ENCODE measurements around the gene MAP2K5. TPM values are rescaled to one million over a fixed set of nuclear protein-coding genes. Genes with fewer than 3 reads are reported as not detected.
A peak's percentile ranks its signal among the peaks of the same experiment; 100 is the strongest.

MAP2K5 gene
- total RNA-seq, 1 experiment from 2014 or later: 32.0 TPM

DNA sequence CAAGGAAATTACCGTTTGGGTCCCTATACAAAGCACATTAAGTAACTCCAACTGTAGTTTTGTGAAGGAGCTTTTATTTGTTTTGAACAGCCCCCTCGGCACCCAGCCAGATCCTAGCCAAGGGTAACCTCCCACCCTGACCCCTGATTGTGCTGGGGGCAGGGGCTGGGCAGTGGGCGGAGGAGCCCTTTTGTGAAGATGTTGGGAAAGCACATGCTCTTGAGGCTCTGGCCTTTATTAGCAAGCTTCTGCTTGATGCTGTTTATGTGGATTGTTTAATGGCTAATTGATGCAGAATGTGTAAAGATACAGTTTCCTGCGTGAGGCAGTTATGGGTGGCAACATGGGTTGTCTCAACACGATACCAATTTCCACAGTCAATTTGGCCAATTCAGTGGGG lies 136.5 kb downstream of the MAP2K5 start:
- H3K9me3 ChIP-seq (ENCODE audit: low read length): peaks cover under 1% of the 10 kb centered on the region; the same call in 1 of the 2 replicates
- H4K20me1 ChIP-seq (ENCODE audit: insufficient read depth, low read depth, low read length): no peaks in the 10 kb centered on the region
- no peaks in the 10 kb centered on the region for H3K27me3 ChIP-seq (ENCODE audit: low read length)
- H3K4me1 ChIP-seq (ENCODE audit: low read length): no peaks in the 10 kb centered on the region
- H3K27ac ChIP-seq (ENCODE audit: low read length): no peak overlapping the region
- H3K9ac ChIP-seq (ENCODE audit: low read length): no peak overlapping the region
- H3K79me2 ChIP-seq (ENCODE audit: low read length): no peaks in the 10 kb centered on the region
- H3K4me2 ChIP-seq (ENCODE audit: low read depth, low read length, poor library complexity, severe bottlenecking): no peak overlapping the region
- no peaks in the 10 kb centered on the region; the same call in 1 of the 2 replicates for H3K36me3 ChIP-seq (ENCODE audit: insufficient read depth, low read length)
- H2AFZ ChIP-seq (ENCODE audit: low read length): no peak overlapping the region
- no peak for DNase-seq
- no peaks in the 10 kb centered on the region for H3K9me2 ChIP-seq (replicated peaks; ENCODE audit: insufficient read depth, low read length)
- H3K4me3 ChIP-seq (ENCODE audit: low read length): no peak overlapping the region

GRCh38 chr15:67680641-67681040 lies 138.1 kb downstream of the MAP2K5 start:
- Histone ChIP-seq H4K20me1 (ENCODE audit: insufficient read depth, low read depth, low read length) (no peaks in the 10 kb centered on the region), H3K79me2 (ENCODE audit: low read length) (no peaks in the 10 kb centered on the region), H3K9me3 (ENCODE audit: low read length) (peaks cover 5% of the 10 kb centered on the region; the same call in 1 of the 2 replicates), H3K27me3 (ENCODE audit: low read length) (no peaks in the 10 kb centered on the region), H3K4me3 (ENCODE audit: low read length) (no peak overlapping the region), H3K27ac (ENCODE audit: low read length) (peak overlapping the region; percentile 35; the same call in 1 of the 2 replicates), H3K4me2 (ENCODE audit: low read depth, low read length, poor library complexity, severe bottlenecking) (no peak overlapping the region), H3K36me3 (ENCODE audit: insufficient read depth, low read length) (peaks cover 9% of the 10 kb centered on the region), H3K9ac (ENCODE audit: low read length) (no peak overlapping the region), H3K9me2 (replicated peaks; ENCODE audit: insufficient read depth, low read length) (no peaks in the 10 kb centered on the region), H3K4me1 (ENCODE audit: low read length) (no peaks in the 10 kb centered on the region), H2AFZ (ENCODE audit: low read length) (no peak overlapping the region)
- no peak for DNase-seq

GRCh38 chr15:67685008-67685599 lies 142.6 kb downstream of the MAP2K5 start:
- Histone ChIP-seq H4K20me1 (ENCODE audit: insufficient read depth, low read depth, low read length) (no peaks in the 10 kb centered on the region), H3K9me2 (replicated peaks; ENCODE audit: insufficient read depth, low read length) (no peaks in the 10 kb centered on the region), H3K36me3 (ENCODE audit: insufficient read depth, low read length) (peaks cover 9% of the 10 kb centered on the region; the same call in 1 of the 2 replicates), H3K79me2 (ENCODE audit: low read length) (no peaks in the 10 kb centered on the region), H2AFZ (ENCODE audit: low read length) (no peak overlapping the region), H3K9ac (ENCODE audit: low read length) (no peak overlapping the region), H3K4me2 (ENCODE audit: low read depth, low read length, poor library complexity, severe bottlenecking) (no peak overlapping the region), H3K27ac (ENCODE audit: low read length) (no peak overlapping the region), H3K27me3 (ENCODE audit: low read length) (no peaks in the 10 kb centered on the region), H3K4me3 (ENCODE audit: low read length) (no peak overlapping the region), H3K9me3 (ENCODE audit: low read length) (peaks cover 5% of the 10 kb centered on the region; the same call in 1 of the 2 replicates), H3K4me1 (ENCODE audit: low read length) (no peaks in the 10 kb centered on the region)
- no peak for DNase-seq

GRCh38 chr15:67685716-67686115 lies 143.2 kb downstream of the MAP2K5 start:
- Histone ChIP-seq H3K4me3 (ENCODE audit: low read length) (no peak overlapping the region), H3K36me3 (ENCODE audit: insufficient read depth, low read length) (peaks cover 9% of the 10 kb centered on the region; the same call in 1 of the 2 replicates), H3K27ac (ENCODE audit: low read length) (no peak overlapping the region), H4K20me1 (ENCODE audit: insufficient read depth, low read depth, low read length) (no peaks in the 10 kb centered on the region), H3K9me2 (replicated peaks; ENCODE audit: insufficient read depth, low read length) (no peaks in the 10 kb centered on the region), H3K9ac (ENCODE audit: low read length) (no peak overlapping the region), H3K4me1 (ENCODE audit: low read length) (no peaks in the 10 kb centered on the region), H3K27me3 (ENCODE audit: low read length) (no peaks in the 10 kb centered on the region), H3K4me2 (ENCODE audit: low read depth, low read length, poor library complexity, severe bottlenecking) (no peak overlapping the region), H3K79me2 (ENCODE audit: low read length) (no peaks in the 10 kb centered on the region), H2AFZ (ENCODE audit: low read length) (no peak overlapping the region), H3K9me3 (ENCODE audit: low read length) (peaks cover 5% of the 10 kb centered on the region; the same call in 1 of the 2 replicates)
- DNase-seq: no peak

GRCh38 chr15:67690936-67691335 lies 148.4 kb downstream of the MAP2K5 start:
- Histone ChIP-seq H3K9ac (ENCODE audit: low read length) (no peak overlapping the region), H3K79me2 (ENCODE audit: low read length) (no peaks in the 10 kb centered on the region), H4K20me1 (ENCODE audit: insufficient read depth, low read depth, low read length) (no peaks in the 10 kb centered on the region), H3K4me2 (ENCODE audit: low read depth, low read length, poor library complexity, severe bottlenecking) (no peak overlapping the region), H3K4me3 (ENCODE audit: low read length) (no peak overlapping the region), H3K27me3 (ENCODE audit: low read length) (no peaks in the 10 kb centered on the region), H2AFZ (ENCODE audit: low read length) (no peak overlapping the region), H3K9me2 (replicated peaks; ENCODE audit: insufficient read depth, low read length) (no peaks in the 10 kb centered on the region), H3K27ac (ENCODE audit: low read length) (no peak overlapping the region), H3K9me3 (ENCODE audit: low read length) (no peaks in the 10 kb centered on the region), H3K4me1 (ENCODE audit: low read length) (no peaks in the 10 kb centered on the region), H3K36me3 (ENCODE audit: insufficient read depth, low read length) (peaks cover 7% of the 10 kb centered on the region; the same call in 1 of the 2 replicates)
- DNase-seq: no peak

DNA sequence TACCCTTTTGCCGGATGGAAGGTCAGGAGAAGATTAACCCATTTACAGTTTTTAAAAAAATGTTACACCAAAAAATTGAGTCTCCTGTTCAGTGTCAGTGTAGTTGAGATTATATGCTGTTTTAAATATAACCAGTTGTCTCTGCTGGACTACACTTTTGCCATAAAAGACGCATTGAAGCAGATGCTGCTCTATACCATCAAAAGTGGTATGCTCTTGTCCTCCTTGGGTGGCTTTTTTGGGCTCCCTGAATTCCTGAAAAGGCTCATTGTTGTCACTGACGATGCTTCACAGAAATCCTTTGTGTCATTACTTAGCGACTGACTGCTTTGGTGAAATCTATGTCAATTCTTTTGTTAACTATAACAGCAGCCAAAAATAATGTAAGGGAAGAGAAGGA lies 148.9 kb downstream of the MAP2K5 start:
- Histone ChIP-seq H3K9me3 (ENCODE audit: low read length) (no peaks in the 10 kb centered on the region), H4K20me1 (ENCODE audit: insufficient read depth, low read depth, low read length) (no peaks in the 10 kb centered on the region), H3K27me3 (ENCODE audit: low read length) (no peaks in the 10 kb centered on the region), H3K27ac (ENCODE audit: low read length) (no peak overlapping the region), H3K4me2 (ENCODE audit: low read depth, low read length, poor library complexity, severe bottlenecking) (no peak overlapping the region), H3K79me2 (ENCODE audit: low read length) (no peaks in the 10 kb centered on the region), H3K9me2 (replicated peaks; ENCODE audit: insufficient read depth, low read length) (no peaks in the 10 kb centered on the region), H3K4me3 (ENCODE audit: low read length) (no peak overlapping the region), H3K36me3 (ENCODE audit: insufficient read depth, low read length) (peaks cover 7% of the 10 kb centered on the region; the same call in 1 of the 2 replicates), H3K9ac (ENCODE audit: low read length) (no peak overlapping the region), H2AFZ (ENCODE audit: low read length) (no peak overlapping the region), H3K4me1 (ENCODE audit: low read length) (no peaks in the 10 kb centered on the region)
- DNase-seq: no peak

- Histone ChIP-seq H3K9me2 (replicated peaks; ENCODE audit: insufficient read depth, low read length) (no peaks in the 10 kb centered on the region), H3K27ac (ENCODE audit: low read length) (no peak overlapping the region), H3K36me3 (ENCODE audit: insufficient read depth, low read length) (peaks cover 7% of the 10 kb centered on the region; the same call in 1 of the 2 replicates), H2AFZ (ENCODE audit: low read length) (no peak overlapping the region), H3K9ac (ENCODE audit: low read length) (no peak overlapping the region), H3K4me2 (ENCODE audit: low read depth, low read length, poor library complexity, severe bottlenecking) (no peak overlapping the region), H3K9me3 (ENCODE audit: low read length) (no peaks in the 10 kb centered on the region), H3K27me3 (ENCODE audit: low read length) (no peaks in the 10 kb centered on the region), H3K4me1 (ENCODE audit: low read length) (no peaks in the 10 kb centered on the region), H4K20me1 (ENCODE audit: insufficient read depth, low read depth, low read length) (no peaks in the 10 kb centered on the region), H3K4me3 (ENCODE audit: low read length) (no peak overlapping the region), H3K79me2 (ENCODE audit: low read length) (no peaks in the 10 kb centered on the region)
- DNase-seq: no peak
These were observed 150.1 kb downstream of the MAP2K5 start for GRCh38 chr15:67692573-67692972.

DNA sequence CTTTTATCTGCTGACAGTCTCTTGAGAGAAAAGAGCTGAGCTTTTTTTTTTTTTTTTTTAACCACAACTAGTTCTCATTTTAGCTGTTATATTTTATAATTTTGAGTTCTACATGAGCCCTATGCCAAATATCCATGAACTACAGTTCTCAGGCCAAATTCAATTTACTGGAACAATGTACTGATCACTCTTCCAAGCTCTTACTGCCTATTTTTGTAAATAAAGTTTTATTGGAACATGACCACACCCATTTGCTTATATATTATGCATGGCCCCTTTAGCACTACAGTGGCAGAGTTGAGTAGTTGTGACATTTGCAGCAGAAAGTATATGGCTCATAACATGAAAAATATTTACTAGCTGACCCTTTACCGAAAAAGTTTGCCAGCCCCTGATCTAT lies 153.6 kb downstream of the MAP2K5 start:
- no peaks in the 10 kb centered on the region for H3K79me2 ChIP-seq (ENCODE audit: low read length)
- H3K4me1 ChIP-seq (ENCODE audit: low read length): no peaks in the 10 kb centered on the region
- no peak overlapping the region for H3K4me3 ChIP-seq (ENCODE audit: low read length)
- no peaks in the 10 kb centered on the region for H3K9me3 ChIP-seq (ENCODE audit: low read length)
- H3K4me2 ChIP-seq (ENCODE audit: low read depth, low read length, poor library complexity, severe bottlenecking): no peak overlapping the region
- H3K9me2 ChIP-seq (replicated peaks; ENCODE audit: insufficient read depth, low read length): no peaks in the 10 kb centered on the region
- no peaks in the 10 kb centered on the region for H4K20me1 ChIP-seq (ENCODE audit: insufficient read depth, low read depth, low read length)
- peaks cover 11% of the 10 kb centered on the region; the same call in 1 of the 2 replicates for H3K36me3 ChIP-seq (ENCODE audit: insufficient read depth, low read length)
- no peak overlapping the region for H3K9ac ChIP-seq (ENCODE audit: low read length)
- no peak overlapping the region for H2AFZ ChIP-seq (ENCODE audit: low read length)
- DNase-seq: no peak
- no peak overlapping the region for H3K27ac ChIP-seq (ENCODE audit: low read length)
- H3K27me3 ChIP-seq (ENCODE audit: low read length): no peaks in the 10 kb centered on the region

All from Karpas-422 (cell line).